Right hindlimb (tissue), 1 donor: ENCODE measurements around the gene ACCSL.

Experiments used
- DNase-seq: peaks from one replicate; pipeline ENCODE4 v3.0.0-alpha.2; 2018

The ACCSL gene

GRCh38 chr11:44101098-44101497, 53.3 kb downstream of the ACCSL start:
- DNase-seq: no peak

- DNase-seq: no peak
These were observed 56.9 kb downstream of the ACCSL start for GRCh38 chr11:44104481-44105294.

DNA sequence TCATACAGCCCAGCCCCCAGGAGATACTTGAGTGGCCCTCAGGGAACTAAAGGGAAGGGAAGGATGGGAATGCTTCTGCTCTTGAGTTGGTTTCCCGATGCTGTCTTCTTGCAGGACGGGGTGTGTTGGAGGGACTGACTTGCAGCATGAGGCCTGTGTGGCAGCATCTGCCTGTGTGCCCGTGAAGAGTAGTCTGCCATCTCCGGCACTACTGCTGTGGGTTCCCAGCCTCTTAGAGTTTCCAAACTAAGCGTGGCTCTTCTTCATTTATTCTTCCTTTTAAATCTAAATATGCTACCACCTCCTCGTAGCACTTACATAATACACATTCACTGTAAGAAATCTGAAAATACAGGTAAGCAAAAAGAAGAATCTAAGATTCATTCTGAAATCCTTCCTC, 60.5 kb downstream of the ACCSL start:
- no peak for DNase-seq
